CD4-positive, alpha-beta T cell treated with Interleukin-2 at 100 ng/mL for 4 hours (primary cell): ENCODE results near the gene ZCCHC7.
"Not testable (repeated sequence)": the region's sequence is repeated elsewhere in the genome, so short reads cannot be mapped to it uniquely, and the experiment has no call there.

ENCODE experiments used
- DNase-seq: peaks from one replicate; pipeline ENCODE4 v3.0.0-alpha.2; 2020; ENCODE audit warnings: low spot score

Gene ZCCHC7

GRCh38 chr9:37119907-37120842 is at the start of gene ZCCHC7:
ZCCHC7 (plus strand) TSS chr9:37120574.
- peak; percentile 97 for DNase-seq

- DNase-seq = not testable (repeated sequence)
These were observed 45.6 kb upstream of the ZCCHC7 start for GRCh38 chr9:37074790-37075189.

GRCh38 chr9:37079370-37080164 is 40.8 kb upstream of the ZCCHC7 start:
- DNase-seq = peak; percentile 95

GRCh38 chr9:37080165-37080628 is 40.2 kb upstream of the ZCCHC7 start:
- not testable (repeated sequence) for DNase-seq

GRCh38 chr9:37081507-37081906 is 38.9 kb upstream of the ZCCHC7 start:
- DNase-seq = not testable (repeated sequence)

- peak; percentile 17 for DNase-seq
These were observed 38.1 kb upstream of the ZCCHC7 start for GRCh38 chr9:37082214-37082765.

- DNase-seq = peak; percentile 11
These were observed 36.7 kb upstream of the ZCCHC7 start for GRCh38 chr9:37083654-37084053.

GRCh38 chr9:37085233-37085632 is 35.1 kb upstream of the ZCCHC7 start:
- no peak for DNase-seq

- not testable (repeated sequence) for DNase-seq
These were observed 27.6 kb upstream of the ZCCHC7 start for GRCh38 chr9:37092714-37093295.

- DNase-seq = no peak
These were observed 25.6 kb upstream of the ZCCHC7 start for GRCh38 chr9:37094751-37095150.

GRCh38 chr9:37096628-37097027 is 23.7 kb upstream of the ZCCHC7 start:
- DNase-seq = no peak

GRCh38 chr9:37097294-37097693 is 23.1 kb upstream of the ZCCHC7 start:
- DNase-seq = no peak

GRCh38 chr9:37100327-37100726 is 20.0 kb upstream of the ZCCHC7 start:
- DNase-seq = no peak

- no peak for DNase-seq
These were observed 19.6 kb upstream of the ZCCHC7 start for GRCh38 chr9:37100741-37101140.

- no peak for DNase-seq
These were observed 17.9 kb upstream of the ZCCHC7 start for GRCh38 chr9:37102486-37102885.

GRCh38 chr9:37104183-37104889 is 16.0 kb upstream of the ZCCHC7 start:
- DNase-seq = no peak

- DNase-seq = no peak
These were observed 15.1 kb upstream of the ZCCHC7 start for GRCh38 chr9:37105234-37105633.

- peak; percentile 12 for DNase-seq
These were observed 12.7 kb upstream of the ZCCHC7 start for GRCh38 chr9:37107701-37108100.

- DNase-seq = not testable (repeated sequence)
These were observed 5.9 kb upstream of the ZCCHC7 start for GRCh38 chr9:37114442-37114841.

GRCh38 chr9:37117956-37118355 is 2.4 kb upstream of the ZCCHC7 start:
- no peak for DNase-seq

- no peak for DNase-seq
These were observed 1.0 kb upstream of the ZCCHC7 start for GRCh38 chr9:37119360-37119759.
